SU-DHL-6 (cell line): ENCODE measurements around the gene DOCK10.

Experiments
- CTCF ChIP-seq: fragments of 200-600 bp; sonication (generic); IDR thresholded peaks from one replicate; pipeline ENCODE4 v1.5.1; 2017; ENCODE audit warnings: antibody characterized with exemption, mild to moderate bottlenecking, low read length, moderate library complexity; ENCODE audit not compliant: insufficient read depth, poor library complexity, severe bottlenecking
- EZH2phosphoT487 ChIP-seq: fragments of 200-600 bp; sonication (generic), shearing (Covaris generic); conservative IDR thresholded peaks from 2 replicates; pipeline ENCODE4 v1.6.1; 2018; ENCODE audit warnings: mild to moderate bottlenecking, antibody characterized with exemption, low read length, moderate library complexity, mixed read lengths

GRCh38 chr2:224958873-224959272 is 83.4 kb downstream of the DOCK10 start:
- TF ChIP-seq CTCF (no peak), EZH2phosphoT487 (no peak)
